RWPE1 (cell line): ENCODE data around the gene NLGN1.

Source experiments
- CTCF ChIA-PET: fragments of 350-600 bp; sonication (Branson Sonifier 250); formaldehyde crosslinking; extraction: SDS; loops from one replicate; lab custom pipeline; 2021; lab: Yijun Ruan, JAX
- POLR2A ChIA-PET: fragments of 400-600 bp; formaldehyde crosslinking; extraction: SDS; loops from one replicate; lab custom pipeline; 2020; ENCODE audit warnings: antibody characterized with exemption; ENCODE audit not compliant: low non-redundant PET; lab: Yijun Ruan, JAX
- DNase-seq: peaks from one replicate; pipeline ENCODE4 v3.0.0; 2012; ENCODE audit warnings: low spot score
- H3K27ac ChIP-seq: fragments of 450-650 bp; 2 replicates; pipeline ENCODE4 v1.5.1; 2017
- TF ChIP-seq, protein P1 (sequence below): fragments of 450-650 bp; conservative IDR thresholded peaks from 2 replicates; pipeline ENCODE4 v1.5.1; 2017; ENCODE audit warnings: low read depth, mild to moderate bottlenecking

Gene NLGN1

GRCh38 chr3:173650596-173650995, 253.1 kb downstream of the NLGN1 start:
- POLR2A ChIA-PET: no interaction called here
- no peak overlapping the region for H3K27ac ChIP-seq

DNA sequence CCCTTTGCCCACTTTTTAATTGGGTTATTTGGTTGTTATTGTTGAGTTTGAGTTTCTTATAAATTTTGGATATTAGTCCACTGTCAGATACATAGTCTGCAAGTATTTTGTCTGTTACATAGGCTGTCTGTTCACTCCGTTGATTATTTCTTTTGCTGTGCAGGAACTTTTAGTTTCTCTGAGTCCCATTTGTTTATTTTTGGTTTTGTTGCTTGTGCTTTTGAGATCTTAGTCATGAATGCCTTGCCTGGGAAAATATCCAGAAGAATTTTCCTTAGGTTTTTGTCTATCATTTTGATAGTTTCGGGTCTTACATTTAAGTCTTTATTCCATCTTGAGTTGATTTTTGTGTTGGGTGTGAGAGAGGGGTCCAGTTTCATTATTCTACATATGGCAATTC, 254.5 kb downstream of the NLGN1 start:
- ChIA-PET CTCF (no interaction called here), POLR2A (no interaction called here)
- no peak for DNase-seq
- H3K27ac ChIP-seq: no peak overlapping the region
- TF ChIP-seq, protein P1, sequence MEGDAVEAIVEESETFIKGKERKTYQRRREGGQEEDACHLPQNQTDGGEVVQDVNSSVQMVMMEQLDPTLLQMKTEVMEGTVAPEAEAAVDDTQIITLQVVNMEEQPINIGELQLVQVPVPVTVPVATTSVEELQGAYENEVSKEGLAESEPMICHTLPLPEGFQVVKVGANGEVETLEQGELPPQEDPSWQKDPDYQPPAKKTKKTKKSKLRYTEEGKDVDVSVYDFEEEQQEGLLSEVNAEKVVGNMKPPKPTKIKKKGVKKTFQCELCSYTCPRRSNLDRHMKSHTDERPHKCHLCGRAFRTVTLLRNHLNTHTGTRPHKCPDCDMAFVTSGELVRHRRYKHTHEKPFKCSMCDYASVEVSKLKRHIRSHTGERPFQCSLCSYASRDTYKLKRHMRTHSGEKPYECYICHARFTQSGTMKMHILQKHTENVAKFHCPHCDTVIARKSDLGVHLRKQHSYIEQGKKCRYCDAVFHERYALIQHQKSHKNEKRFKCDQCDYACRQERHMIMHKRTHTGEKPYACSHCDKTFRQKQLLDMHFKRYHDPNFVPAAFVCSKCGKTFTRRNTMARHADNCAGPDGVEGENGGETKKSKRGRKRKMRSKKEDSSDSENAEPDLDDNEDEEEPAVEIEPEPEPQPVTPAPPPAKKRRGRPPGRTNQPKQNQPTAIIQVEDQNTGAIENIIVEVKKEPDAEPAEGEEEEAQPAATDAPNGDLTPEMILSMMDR: no peak

More at GRCh38 chr3:173650596-173650995, 253.1 kb downstream of the NLGN1 start:
- TF ChIP-seq, protein P1: no peak
- CTCF ChIA-PET: interaction anchor here (0.7 kb wide), 1 partner anchor 1941 kb away, joined by 3 read pairs; no protein-coding TSS in a partner anchor
- no peak for DNase-seq

DNA sequence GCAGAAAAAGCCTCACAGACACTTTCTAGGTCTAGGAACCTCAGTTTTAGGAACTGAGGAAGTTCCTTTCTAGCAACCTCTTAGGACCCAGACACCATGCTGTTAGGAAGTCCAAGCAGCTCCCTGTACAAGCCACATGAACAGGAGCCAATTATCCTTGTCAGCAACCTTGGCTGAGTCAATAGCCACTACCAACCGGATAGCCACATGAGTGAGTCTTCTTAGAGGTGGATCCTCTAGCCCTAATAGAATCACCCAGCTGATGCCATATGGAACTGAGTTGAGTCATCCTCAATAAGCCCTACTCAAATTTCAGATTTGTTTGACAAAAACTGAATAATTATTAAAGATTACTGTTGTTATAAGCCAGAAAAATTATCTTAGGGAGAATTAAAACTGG, 256.2 kb downstream of the NLGN1 start:
- ChIA-PET CTCF (no interaction called here), POLR2A (no interaction called here)
- TF ChIP-seq, protein P1: no peak
- DNase-seq: no peak
- H3K27ac ChIP-seq: no peak overlapping the region

- POLR2A ChIA-PET: no interaction called here
- H3K27ac ChIP-seq: no peak overlapping the region
These were observed 262.4 kb downstream of the NLGN1 start for GRCh38 chr3:173659972-173660371.

GRCh38 chr3:173660645-173661299, 263.2 kb downstream of the NLGN1 start:
- no peak for DNase-seq
- H3K27ac ChIP-seq: no peak overlapping the region
- POLR2A ChIA-PET: no interaction called here
- TF ChIP-seq, protein P1: no peak
- CTCF ChIA-PET: no interaction called here

More at GRCh38 chr3:173659972-173660371, 262.4 kb downstream of the NLGN1 start:
- CTCF ChIA-PET: interaction anchor here (0.7 kb wide), 1 partner anchor 16 kb away, joined by 5 read pairs; no protein-coding TSS in a partner anchor
- no peak for DNase-seq
- TF ChIP-seq, protein P1: no peak

- H3K27ac ChIP-seq: no peak overlapping the region
- POLR2A ChIA-PET: no interaction called here
- TF ChIP-seq, protein P1: no peak
- CTCF ChIA-PET: no interaction called here
- DNase-seq: no peak
These were observed 266.2 kb downstream of the NLGN1 start for GRCh38 chr3:173663696-173664111.
